GM12874 (cell line): ENCODE data around the gene LARP4B.

Experiments
- TF ChIP-seq, protein P1 (sequence below): IDR thresholded peaks from 2 replicates; pipeline ENCODE4 v1.5.1; 2011; ENCODE audit warnings: low read depth, mild to moderate bottlenecking, control low read depth, low read length, moderate library complexity; ENCODE audit not compliant: insufficient read depth

LARP4B gene

DNA sequence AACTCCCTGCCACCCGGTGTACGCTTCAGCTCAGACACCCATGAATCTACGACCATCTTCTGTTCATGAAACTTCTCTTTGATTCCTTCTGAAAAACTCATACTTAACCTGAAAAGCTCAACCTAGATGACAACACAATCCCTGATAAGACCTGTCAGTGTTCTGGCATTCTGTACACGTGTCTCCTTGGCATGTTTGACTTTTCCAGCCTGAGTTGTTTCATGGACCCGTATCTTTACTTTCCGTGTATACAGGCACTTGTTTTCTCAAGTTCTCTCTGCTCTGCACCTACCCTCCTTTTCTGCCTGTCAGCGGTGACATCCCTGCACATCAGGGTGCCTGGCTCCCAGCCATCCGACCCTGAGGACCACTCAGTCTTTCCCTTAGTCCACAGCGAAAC, 103.3 kb downstream of the LARP4B start:
- TF ChIP-seq, protein P1, sequence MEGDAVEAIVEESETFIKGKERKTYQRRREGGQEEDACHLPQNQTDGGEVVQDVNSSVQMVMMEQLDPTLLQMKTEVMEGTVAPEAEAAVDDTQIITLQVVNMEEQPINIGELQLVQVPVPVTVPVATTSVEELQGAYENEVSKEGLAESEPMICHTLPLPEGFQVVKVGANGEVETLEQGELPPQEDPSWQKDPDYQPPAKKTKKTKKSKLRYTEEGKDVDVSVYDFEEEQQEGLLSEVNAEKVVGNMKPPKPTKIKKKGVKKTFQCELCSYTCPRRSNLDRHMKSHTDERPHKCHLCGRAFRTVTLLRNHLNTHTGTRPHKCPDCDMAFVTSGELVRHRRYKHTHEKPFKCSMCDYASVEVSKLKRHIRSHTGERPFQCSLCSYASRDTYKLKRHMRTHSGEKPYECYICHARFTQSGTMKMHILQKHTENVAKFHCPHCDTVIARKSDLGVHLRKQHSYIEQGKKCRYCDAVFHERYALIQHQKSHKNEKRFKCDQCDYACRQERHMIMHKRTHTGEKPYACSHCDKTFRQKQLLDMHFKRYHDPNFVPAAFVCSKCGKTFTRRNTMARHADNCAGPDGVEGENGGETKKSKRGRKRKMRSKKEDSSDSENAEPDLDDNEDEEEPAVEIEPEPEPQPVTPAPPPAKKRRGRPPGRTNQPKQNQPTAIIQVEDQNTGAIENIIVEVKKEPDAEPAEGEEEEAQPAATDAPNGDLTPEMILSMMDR, result no peak

DNA sequence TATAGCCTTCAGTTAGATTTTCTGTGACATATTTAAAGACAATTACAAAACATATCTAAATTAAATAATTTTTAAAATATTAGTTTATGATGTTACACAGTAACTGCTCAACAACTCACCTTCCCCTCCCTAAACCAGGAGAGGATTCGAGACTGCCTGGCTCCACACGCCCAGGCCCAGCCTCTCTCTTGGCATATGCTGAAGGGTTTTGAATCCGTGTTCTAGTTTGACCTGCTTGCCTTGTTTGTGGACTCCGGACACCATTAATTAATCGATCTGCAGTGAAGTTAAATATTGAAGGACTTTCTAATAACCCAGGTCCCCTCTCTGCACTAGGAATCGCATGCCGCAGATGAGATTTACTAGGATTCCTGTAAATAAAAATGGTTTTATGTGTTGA, 106.6 kb downstream of the LARP4B start:
- TF ChIP-seq, protein P1, result no peak

- TF ChIP-seq, protein P1, result no peak
Observed at GRCh38 chr10:824497-824896, 107.0 kb downstream of the LARP4B start.

DNA sequence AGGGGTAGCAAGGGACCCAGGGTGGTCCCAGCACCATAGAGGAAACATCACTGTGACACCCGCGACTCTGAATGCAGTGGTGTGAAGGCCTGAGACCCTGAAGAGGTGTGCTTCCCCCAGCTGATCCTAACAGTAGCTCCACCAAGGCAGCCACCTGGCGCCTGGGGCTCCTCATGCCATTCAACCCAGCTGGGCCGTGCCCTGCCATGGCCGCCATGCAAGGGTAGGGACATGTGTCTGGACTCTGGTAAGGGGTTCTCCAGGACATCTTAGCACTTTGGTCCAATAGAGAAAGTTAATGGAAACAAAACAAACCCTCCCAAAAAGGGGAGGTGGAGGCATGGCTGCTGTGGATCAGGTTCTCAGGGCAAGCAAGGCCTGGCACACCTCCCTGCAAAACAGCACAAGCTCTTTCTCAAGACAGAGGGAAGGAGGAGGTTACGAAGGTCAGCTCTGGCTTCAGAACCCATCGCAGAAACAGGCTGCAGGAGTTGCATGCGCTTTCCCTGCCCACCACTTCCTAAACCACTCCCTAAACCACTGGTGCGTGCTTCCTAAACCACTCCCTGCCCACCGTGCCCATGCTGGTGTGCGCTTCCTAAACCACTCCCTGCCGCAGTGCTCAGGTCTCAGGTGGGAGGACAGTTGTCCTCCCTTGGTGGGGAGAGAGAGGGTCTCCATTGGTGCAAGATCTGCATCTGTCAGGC, 108.7 kb downstream of the LARP4B start:
- TF ChIP-seq, protein P1, result no peak

DNA sequence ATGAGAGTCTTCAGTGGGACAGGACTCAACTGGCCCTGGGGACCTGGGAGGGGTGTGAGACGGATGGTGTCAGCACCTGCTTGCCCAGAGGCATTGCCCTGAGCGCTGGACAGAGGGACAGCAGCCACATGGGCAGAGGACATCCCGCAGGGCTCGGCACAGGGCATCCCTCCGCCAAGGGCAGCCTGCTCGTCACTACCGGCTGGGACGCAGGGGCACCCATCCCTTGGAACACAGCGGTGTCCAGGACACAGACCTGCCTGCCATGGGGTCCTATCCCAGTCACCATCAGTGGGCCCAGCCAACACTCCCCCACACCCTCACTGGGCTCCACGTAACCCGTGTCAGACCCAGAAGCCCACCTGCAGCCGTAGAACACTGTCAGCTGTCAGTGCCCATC, 109.3 kb downstream of the LARP4B start:
- TF ChIP-seq, protein P1, result no peak

DNA sequence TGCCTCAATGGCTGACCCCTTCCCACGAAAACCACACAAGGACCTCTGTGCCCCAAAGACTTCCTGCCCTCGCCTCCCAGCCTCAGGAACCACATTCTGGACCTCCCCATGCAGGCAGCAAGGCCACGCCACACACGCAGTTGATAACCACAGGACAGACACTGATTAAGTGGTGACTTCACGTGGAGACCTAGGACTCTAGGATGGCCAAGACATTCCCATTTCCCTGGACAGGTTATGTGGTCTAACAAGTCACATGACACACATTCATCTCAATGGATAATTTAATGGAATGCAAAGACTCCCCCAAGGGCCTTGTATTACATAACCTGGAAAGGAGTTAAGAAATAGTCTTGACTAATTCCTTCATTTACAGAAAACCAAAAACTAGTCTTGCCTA, 110.2 kb downstream of the LARP4B start:
- TF ChIP-seq, protein P1, result no peak

- TF ChIP-seq, protein P1, result no peak
Observed at GRCh38 chr10:819816-820215, 111.7 kb downstream of the LARP4B start.
